HepG2 (cell line): ENCODE data around the gene SLC16A6. TPM values are rescaled to one million over a fixed set of nuclear protein-coding genes. Genes with fewer than 3 reads are reported as not detected.
A peak's percentile ranks its signal among the peaks of the same experiment; 100 is the strongest.

Experiments used
- AKAP8 ChIP-seq: sonication (generic); formaldehyde crosslinking; IDR thresholded peaks from 2 replicates; pipeline ENCODE4 v1.5.1; 2020; ENCODE audit warnings: mild to moderate bottlenecking, missing genetic modification reagents
- ASH2L ChIP-seq: fragments of 300-600, 200-600 bp; sonication (generic); IDR thresholded peaks from 2 replicates; pipeline ENCODE4 v1.7.0; 2017; ENCODE audit warnings: low read depth, mild to moderate bottlenecking, moderate library complexity, mixed read lengths, low read length; ENCODE audit not compliant: insufficient read length
- ISL2 ChIP-seq: sonication (generic); formaldehyde crosslinking; IDR thresholded peaks from 2 replicates; pipeline ENCODE4 v1.5.0; 2020; ENCODE audit warnings: missing genetic modification reagents
- JARID2 ChIP-seq: sonication (generic); formaldehyde crosslinking; IDR thresholded peaks from 2 replicates; pipeline ENCODE4 v1.8.1; 2023; ENCODE audit warnings: missing genetic modification reagents, inconsistent platforms; ENCODE audit not compliant: insufficient replicate concordance
- KMT2B ChIP-seq: IDR thresholded peaks from 2 replicates; pipeline ENCODE4 v1.6.1; 2016; ENCODE audit warnings: missing genetic modification reagents, missing compliant biosample characterization
- MTF2 ChIP-seq: sonication (generic); formaldehyde crosslinking; IDR thresholded peaks from 2 replicates; pipeline ENCODE4 v1.5.0; 2020; ENCODE audit warnings: missing genetic modification reagents, borderline replicate concordance
- NFIB ChIP-seq: sonication (generic); formaldehyde crosslinking; IDR thresholded peaks from 2 replicates; pipeline ENCODE4 v1.9.0; 2021; ENCODE audit warnings: missing genetic modification reagents, mild to moderate bottlenecking, borderline replicate concordance
- PHF5A ChIP-seq: IDR thresholded peaks from one replicate; pipeline ENCODE4 v1.6.1; 2018; ENCODE audit warnings: low read depth, missing genetic modification reagents; ENCODE audit not compliant: unreplicated experiment
- RFXANK ChIP-seq: IDR thresholded peaks from 2 replicates; pipeline ENCODE4 v1.6.1; 2016
- YY1 ChIP-seq: IDR thresholded peaks from 2 replicates; pipeline ENCODE4 v1.6.1; 2011; ENCODE audit warnings: low read length, low read depth, moderate library complexity, mild to moderate bottlenecking; ENCODE audit not compliant: insufficient read depth, insufficient replicate concordance
- ZNF160 ChIP-seq: sonication (generic); formaldehyde crosslinking; IDR thresholded peaks from 2 replicates; pipeline ENCODE4 v1.8.0; 2022; ENCODE audit warnings: mild to moderate bottlenecking, inconsistent platforms, missing genetic modification reagents
- ZNF605 ChIP-seq: sonication (generic); formaldehyde crosslinking; IDR thresholded peaks from 2 replicates; pipeline ENCODE4 v1.8.0; 2022; ENCODE audit warnings: mild to moderate bottlenecking, missing genetic modification reagents
- ZNF775 ChIP-seq: sonication (generic); formaldehyde crosslinking; IDR thresholded peaks from 2 replicates; pipeline ENCODE4 v1.4.0; 2020; ENCODE audit warnings: missing genetic modification reagents, mild to moderate bottlenecking, moderate library complexity, borderline replicate concordance
- ZSCAN22 ChIP-seq: sonication (generic); formaldehyde crosslinking; IDR thresholded peaks from 2 replicates; pipeline ENCODE4 v1.4.0; 2020; ENCODE audit warnings: mild to moderate bottlenecking, missing genetic modification reagents
- polyA plus RNA-seq, 8 experiments: library from polyadenylated mRNA; depleted of rRNA in 3 of 8; stranded (reverse) in 7 of 8; unstranded in 1 of 8; fragments of >200 nt; fragmentation: Illumina TruSeq in 4 of 8; extraction: Trizol in 4 of 8; gene quantifications; 2 replicates each; pipeline versions ENCODE4 v1.2.1 to v1.2.3, GENCODE V29; 2011 to 2016; ENCODE audit warnings: low read depth in 4 of 8, missing spikeins in 1 of 8, mixed read lengths in 1 of 8; ENCODE audit not compliant: insufficient read depth in 1 of 8
- total RNA-seq, 5 experiments: library from RNA; depleted of rRNA; stranded (reverse); fragments of >200 nt; fragmentation: Illumina TruSeq; extraction: Trizol; gene quantifications; 2 replicates each; pipeline ENCODE4 v1.2.3, GENCODE V29; 2016; ENCODE audit warnings: low read depth in 1 of 5
- TF ChIP-seq, protein P1 (sequence below): sonication (generic); formaldehyde crosslinking; IDR thresholded peaks from 2 replicates; pipeline ENCODE4 v1.5.0; 2020; ENCODE audit warnings: missing genetic modification reagents, mild to moderate bottlenecking, borderline replicate concordance
- TF ChIP-seq, protein P2 (sequence below): sonication (generic); formaldehyde crosslinking; conservative IDR thresholded peaks from 2 replicates; pipeline ENCODE4 v1.4.0; 2020; ENCODE audit warnings: missing genetic modification reagents
- TF ChIP-seq, protein P3 (sequence below): sonication (generic); formaldehyde crosslinking; IDR thresholded peaks from 2 replicates; pipeline ENCODE4 v1.4.0; 2020; ENCODE audit warnings: missing genetic modification reagents
- TF ChIP-seq, protein P4 (sequence below): sonication (generic); formaldehyde crosslinking; IDR thresholded peaks from 2 replicates; pipeline ENCODE4 v1.5.1; 2020; ENCODE audit warnings: missing genetic modification reagents, mild to moderate bottlenecking, borderline replicate concordance
- TF ChIP-seq, protein P5 (sequence below): sonication (generic); formaldehyde crosslinking; IDR thresholded peaks from 2 replicates; pipeline ENCODE4 v1.4.0; 2020; ENCODE audit warnings: mild to moderate bottlenecking, low read depth, missing genetic modification reagents
- TF ChIP-seq, protein P6 (sequence below): sonication (generic); formaldehyde crosslinking; IDR thresholded peaks from 2 replicates; pipeline ENCODE4 v1.5.1; 2020; ENCODE audit warnings: mild to moderate bottlenecking, missing genetic modification reagents, borderline replicate concordance
- TF ChIP-seq, protein P7 (sequence below): sonication (generic); formaldehyde crosslinking; IDR thresholded peaks from 2 replicates; pipeline ENCODE4 v1.4.0; 2020; ENCODE audit warnings: missing genetic modification reagents

The SLC16A6 gene
- total and polyA plus RNA-seq, 2 of the 13 experiments (the other 11 are each of a cell fraction or from before 2014, with no cell fraction given), result 1.1 to 44.7 TPM

DNA sequence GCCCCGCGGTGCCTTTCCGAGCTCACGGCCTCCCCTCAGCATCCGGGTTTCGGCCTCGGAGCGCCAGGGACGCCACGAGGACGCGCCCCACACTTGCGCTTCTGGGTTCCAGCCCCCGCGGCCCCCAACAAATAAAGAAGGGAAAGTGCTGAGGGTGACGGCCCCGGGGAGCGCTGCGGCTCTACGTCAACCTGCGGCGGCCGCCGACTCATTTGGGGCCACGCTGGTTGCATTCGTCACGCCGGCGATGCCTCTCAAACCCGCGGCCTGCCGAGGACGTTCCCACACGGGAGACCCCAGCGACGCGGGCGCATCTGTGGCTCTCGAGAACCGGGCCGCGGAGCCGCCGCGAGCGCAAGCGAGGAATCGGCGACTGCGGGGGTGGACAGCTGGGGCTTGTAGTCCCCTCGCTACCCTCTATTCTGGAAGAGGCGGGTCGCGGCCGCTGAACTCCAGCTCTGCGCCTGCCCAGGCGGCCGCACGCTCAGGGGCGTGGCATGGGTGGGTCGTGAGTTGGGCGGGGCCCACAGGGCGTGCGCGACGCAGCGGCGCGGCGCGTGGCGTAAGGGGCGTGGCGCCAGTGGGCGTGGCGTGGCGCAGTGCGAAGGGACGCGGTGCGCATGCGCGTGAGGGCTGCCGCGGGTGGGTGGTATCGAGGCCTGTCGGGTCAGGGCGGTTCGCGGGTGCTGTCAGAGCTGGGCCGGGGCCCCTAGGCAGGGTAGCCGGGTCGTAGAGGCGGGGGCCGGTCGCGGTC, 43.3 kb downstream of the SLC16A6 start, which contains the start of gene AMZ2 (continued):
- TF ChIP-seq ZNF160 (CRISPR knock-in tag), result peak; percentile 58; the same call in 1 of the 2 replicates
- TF ChIP-seq ZNF775, result no peak
- TF ChIP-seq, protein P1, sequence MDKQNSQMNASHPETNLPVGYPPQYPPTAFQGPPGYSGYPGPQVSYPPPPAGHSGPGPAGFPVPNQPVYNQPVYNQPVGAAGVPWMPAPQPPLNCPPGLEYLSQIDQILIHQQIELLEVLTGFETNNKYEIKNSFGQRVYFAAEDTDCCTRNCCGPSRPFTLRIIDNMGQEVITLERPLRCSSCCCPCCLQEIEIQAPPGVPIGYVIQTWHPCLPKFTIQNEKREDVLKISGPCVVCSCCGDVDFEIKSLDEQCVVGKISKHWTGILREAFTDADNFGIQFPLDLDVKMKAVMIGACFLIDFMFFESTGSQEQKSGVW (CRISPR knock-in tag), result no peak; the same call in 1 of the 2 replicates
- TF ChIP-seq YY1, result peak; percentile 61
- TF ChIP-seq, protein P2, sequence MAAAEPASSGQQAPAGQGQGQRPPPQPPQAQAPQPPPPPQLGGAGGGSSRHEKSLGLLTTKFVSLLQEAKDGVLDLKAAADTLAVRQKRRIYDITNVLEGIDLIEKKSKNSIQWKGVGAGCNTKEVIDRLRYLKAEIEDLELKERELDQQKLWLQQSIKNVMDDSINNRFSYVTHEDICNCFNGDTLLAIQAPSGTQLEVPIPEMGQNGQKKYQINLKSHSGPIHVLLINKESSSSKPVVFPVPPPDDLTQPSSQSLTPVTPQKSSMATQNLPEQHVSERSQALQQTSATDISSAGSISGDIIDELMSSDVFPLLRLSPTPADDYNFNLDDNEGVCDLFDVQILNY (CRISPR knock-in tag), result no peak; the same call in 1 of the 2 replicates
- no peak for TF ChIP-seq NFIB
- peak; percentile 43 for TF ChIP-seq ISL2
- TF ChIP-seq JARID2 (CRISPR knock-in tag), result peak; percentile 38
- TF ChIP-seq KMT2B (CRISPR knock-in tag), result peak; percentile 86
- TF ChIP-seq, protein P3, sequence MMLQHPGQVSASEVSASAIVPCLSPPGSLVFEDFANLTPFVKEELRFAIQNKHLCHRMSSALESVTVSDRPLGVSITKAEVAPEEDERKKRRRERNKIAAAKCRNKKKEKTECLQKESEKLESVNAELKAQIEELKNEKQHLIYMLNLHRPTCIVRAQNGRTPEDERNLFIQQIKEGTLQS (CRISPR knock-in tag), result peak; percentile 56; the same call in 1 of the 2 replicates
- TF ChIP-seq PHF5A, result peak; percentile 50
- no peak for TF ChIP-seq ZSCAN22 (CRISPR knock-in tag)
- TF ChIP-seq RFXANK (CRISPR knock-in tag), result no peak; the same call in 1 of the 2 replicates
- peak; percentile 85 for TF ChIP-seq MTF2
- TF ChIP-seq ASH2L, result peak; percentile 81
- TF ChIP-seq, protein P4, sequence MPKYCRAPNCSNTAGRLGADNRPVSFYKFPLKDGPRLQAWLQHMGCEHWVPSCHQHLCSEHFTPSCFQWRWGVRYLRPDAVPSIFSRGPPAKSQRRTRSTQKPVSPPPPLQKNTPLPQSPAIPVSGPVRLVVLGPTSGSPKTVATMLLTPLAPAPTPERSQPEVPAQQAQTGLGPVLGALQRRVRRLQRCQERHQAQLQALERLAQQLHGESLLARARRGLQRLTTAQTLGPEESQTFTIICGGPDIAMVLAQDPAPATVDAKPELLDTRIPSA (CRISPR knock-in tag), result peak; percentile 45; the same call in 1 of the 2 replicates
- TF ChIP-seq, protein P5, sequence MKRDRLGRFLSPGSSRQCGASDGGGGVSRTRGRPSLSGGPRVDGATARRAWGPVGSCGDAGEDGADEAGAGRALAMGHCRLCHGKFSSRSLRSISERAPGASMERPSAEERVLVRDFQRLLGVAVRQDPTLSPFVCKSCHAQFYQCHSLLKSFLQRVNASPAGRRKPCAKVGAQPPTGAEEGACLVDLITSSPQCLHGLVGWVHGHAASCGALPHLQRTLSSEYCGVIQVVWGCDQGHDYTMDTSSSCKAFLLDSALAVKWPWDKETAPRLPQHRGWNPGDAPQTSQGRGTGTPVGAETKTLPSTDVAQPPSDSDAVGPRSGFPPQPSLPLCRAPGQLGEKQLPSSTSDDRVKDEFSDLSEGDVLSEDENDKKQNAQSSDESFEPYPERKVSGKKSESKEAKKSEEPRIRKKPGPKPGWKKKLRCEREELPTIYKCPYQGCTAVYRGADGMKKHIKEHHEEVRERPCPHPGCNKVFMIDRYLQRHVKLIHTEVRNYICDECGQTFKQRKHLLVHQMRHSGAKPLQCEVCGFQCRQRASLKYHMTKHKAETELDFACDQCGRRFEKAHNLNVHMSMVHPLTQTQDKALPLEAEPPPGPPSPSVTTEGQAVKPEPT (CRISPR knock-in tag), result peak; percentile 21; the same call in 1 of the 2 replicates
- TF ChIP-seq, protein P6, sequence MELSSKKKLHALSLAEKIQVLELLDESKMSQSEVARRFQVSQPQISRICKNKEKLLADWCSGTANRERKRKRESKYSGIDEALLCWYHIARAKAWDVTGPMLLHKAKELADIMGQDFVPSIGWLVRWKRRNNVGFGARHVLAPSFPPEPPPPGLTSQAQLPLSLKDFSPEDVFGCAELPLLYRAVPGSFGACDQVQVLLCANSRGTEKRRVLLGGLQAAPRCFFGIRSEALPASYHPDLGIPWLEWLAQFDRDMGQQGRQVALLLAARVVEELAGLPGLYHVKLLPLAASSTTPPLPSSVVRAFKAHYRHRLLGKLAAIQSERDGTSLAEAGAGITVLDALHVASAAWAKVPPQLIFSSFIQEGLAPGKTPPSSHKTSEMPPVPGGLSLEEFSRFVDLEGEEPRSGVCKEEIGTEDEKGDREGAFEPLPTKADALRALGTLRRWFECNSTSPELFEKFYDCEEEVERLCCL (CRISPR knock-in tag), result no peak
- TF ChIP-seq, protein P7, sequence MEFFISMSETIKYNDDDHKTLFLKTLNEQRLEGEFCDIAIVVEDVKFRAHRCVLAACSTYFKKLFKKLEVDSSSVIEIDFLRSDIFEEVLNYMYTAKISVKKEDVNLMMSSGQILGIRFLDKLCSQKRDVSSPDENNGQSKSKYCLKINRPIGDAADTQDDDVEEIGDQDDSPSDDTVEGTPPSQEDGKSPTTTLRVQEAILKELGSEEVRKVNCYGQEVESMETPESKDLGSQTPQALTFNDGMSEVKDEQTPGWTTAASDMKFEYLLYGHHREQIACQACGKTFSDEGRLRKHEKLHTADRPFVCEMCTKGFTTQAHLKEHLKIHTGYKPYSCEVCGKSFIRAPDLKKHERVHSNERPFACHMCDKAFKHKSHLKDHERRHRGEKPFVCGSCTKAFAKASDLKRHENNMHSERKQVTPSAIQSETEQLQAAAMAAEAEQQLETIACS (CRISPR knock-in tag), result peak; percentile 10; the same call in 1 of the 2 replicates
- TF ChIP-seq AKAP8, result peak; percentile 78; the same call in 1 of the 2 replicates
- TF ChIP-seq ZNF605, result 0 out of 2 replicates have a peak, but pooled peaks have one; percentile 22
